Ovary (tissue), 9 donors: ENCODE data around the gene TMEM272. TPM values are rescaled to one million over a fixed set of nuclear protein-coding genes. Genes with fewer than 3 reads are reported as not detected.

ENCODE experiments used
- DNase-seq, 5 donors: peaks; one replicate each; pipeline ENCODE4 v3.0.0-alpha.2; 2019 to 2020
- H3K27ac ChIP-seq, 2 donors: fragments of 200-600 bp; one replicate each; pipeline versions ENCODE4 v1.5.1 to v1.8.0; 2019 to 2022
- H3K27me3 ChIP-seq: fragments of 200-600 bp; one replicate; pipeline ENCODE4 v1.8.0; 2022
- H3K36me3 ChIP-seq: fragments of 200-600 bp; sonication (generic); one replicate; pipeline ENCODE4 v1.5.1; 2019
- H3K4me1 ChIP-seq: one replicate; pipeline ENCODE4 v1.8.1; 2013; ENCODE audit warnings: mild to moderate bottlenecking, moderate library complexity; ENCODE audit not compliant: insufficient read depth
- H3K4me3 ChIP-seq: fragments of 200-600 bp; sonication (generic); one replicate; pipeline ENCODE4 v1.5.1; 2017
- H3K9me3 ChIP-seq, 2 donors: fragments of 200-600 bp in 1 of 2; sonication (generic) in 1 of 2; one replicate each; pipeline versions ENCODE4 v1.5.1 to v1.8.1; 2013 to 2019; ENCODE audit warnings: mild to moderate bottlenecking in 1 of 2, moderate library complexity in 1 of 2
- CTCF ChIP-seq, 3 donors: fragments of 450-650 bp in 2 of 3; fragments of 200-600 bp in 1 of 3; IDR thresholded peaks; one replicate each; pipeline versions ENCODE4 v1.5.1 to v1.8.0; 2016 to 2022; ENCODE audit warnings: antibody characterized with exemption in 3 of 3, mild to moderate bottlenecking in 1 of 3
- EP300 ChIP-seq: sonication (generic); formaldehyde crosslinking; IDR thresholded peaks from one replicate; pipeline ENCODE4 v1.6.1; 2017; ENCODE audit warnings: antibody characterized with exemption
- POLR2A ChIP-seq: fragments of 450-650 bp; IDR thresholded peaks from one replicate; pipeline ENCODE4 v1.6.1; 2017; ENCODE audit warnings: antibody characterized with exemption, mild to moderate bottlenecking, moderate library complexity
- WGBS, 3 donors: extraction: QIAGEN DNeasy Blood & Tissue Kit in 1 of 3; methylation state at CpG; one replicate each; pipeline versions ENCODE4 v1.1.5 to v1.1.7; 2013 to 2017; 5-methylcytosine and 5-hydroxymethylcytosine counted together
- intact Hi-C, 4 donors: fragments of 100-400 bp; cut with DNase I; formaldehyde crosslinking; loops; one replicate each; pipeline versions ENCODE4 v1.11.0 to v1.15.1; 2022 to 2023
- polyA plus RNA-seq, 2 donors: library from polyadenylated mRNA; stranded (reverse); fragments of 200-250 nt in 1 of 2; fragments of 350-450 nt in 1 of 2; fragmentation: Illumina TruSeq in 1 of 2; extraction: RNeasy Lipid Tissue Mini Kit (QIAGEN cat#74804) in 1 of 2; gene quantifications; one replicate each; pipeline ENCODE4 v1.2.3, GENCODE V29; 2013 to 2014
- total RNA-seq, 7 donors: library from RNA; depleted of rRNA in 2 of 7; stranded (reverse); fragments of >200 nt in 2 of 7; fragmentation: NEBNext Ultra II Directional in 3 of 7; extraction: Animal tissue kit (Norgen Biotek cat#: 25700) in 3 of 7; gene quantifications; one replicate each; pipeline versions ENCODE4 v1.1.0 to v1.2.4, GENCODE V29; 2016 to 2023
- donor health status: DM: no; HTN: no; CAD: no; lungs with moderate emphysema.
- donor health status: DM: no; HTN: no; CAD: no.
- donor health status: Bipolar disorder and iron deficiency.
- donor health status: DM: yes; HTN: yes; CAD: no.
- donor health status: DM: no; HTN: no; CAD: no.
- donor health status: DM: yes; HTN: yes; CAD: no.

The TMEM272 gene
- total and polyA plus RNA-seq, 9 donors: 0.05 to 0.28 (median 0.11) TPM; not detected in 2

GRCh38 chr13:51832471-51833152 lies 12.4 kb downstream of the TMEM272 start:
- Histone ChIP-seq H3K36me3 (no peaks in the 10 kb centered on the region), H3K27me3 (no peaks in the 10 kb centered on the region), H3K4me3 (no peak overlapping the region), H3K4me1 (no peaks in the 10 kb centered on the region), H3K27ac (no peak overlapping the region), H3K9me3 (no peaks in the 10 kb centered on the region)
- intact Hi-C loops: loop anchor here in 2 of 4 donors (10.0 kb wide), 1 partner anchor 398 kb away; no protein-coding TSS in a partner anchor
- TF ChIP-seq CTCF (IDR thresholded peaks at IDR 0.05): peak in 2 of 3 donors; percentile 9 to 12
- no peak for TF ChIP-seq POLR2A
- no peak for DNase-seq
- WGBS, 3 donors: 70 to 76% (median 74%) methylated on average over 6 of the region's 6 CpGs

- H3K36me3 ChIP-seq: no peaks in the 10 kb centered on the region
- 89 to 94% (median 92%) methylated on average over 5 of the region's 5 CpGs for WGBS, 3 donors
- intact Hi-C loops: loop anchor here in 2 of 4 donors (10.0 kb wide), 1 partner anchor 397 kb away; no protein-coding TSS in a partner anchor
Measured at GRCh38 chr13:51831519-51831918, 13.5 kb downstream of the TMEM272 start.

GRCh38 chr13:51829568-51829899 lies 15.4 kb downstream of the TMEM272 start:
- intact Hi-C loops: no loop called here
- Histone ChIP-seq H3K4me1 (peaks cover 5% of the 10 kb centered on the region), H3K36me3 (no peaks in the 10 kb centered on the region), H3K27me3 (no peaks in the 10 kb centered on the region), H3K27ac (no peak overlapping the region), H3K4me3 (no peak overlapping the region), H3K9me3 (no peaks in the 10 kb centered on the region)
- TF ChIP-seq CTCF (IDR thresholded peaks at IDR 0.05) (no peak), EP300 (no peak), POLR2A (no peak)
- WGBS, 3 donors: 42 to 72% (median 44%) methylated on average over 2 of the region's 2 CpGs
- DNase-seq: no peak

More at GRCh38 chr13:51831519-51831918, 13.5 kb downstream of the TMEM272 start:
- no peak for DNase-seq
- Histone ChIP-seq H3K27ac (no peak overlapping the region), H3K9me3 (no peaks in the 10 kb centered on the region), H3K4me1 (peaks cover 3% of the 10 kb centered on the region), H3K4me3 (no peak overlapping the region), H3K27me3 (no peaks in the 10 kb centered on the region)
- TF ChIP-seq POLR2A: no peak

GRCh38 chr13:51828730-51829567 lies 16.0 kb downstream of the TMEM272 start:
- no peak overlapping the region for H3K4me3 ChIP-seq
- H3K36me3 ChIP-seq: no peaks in the 10 kb centered on the region
- peaks cover 5% of the 10 kb centered on the region for H3K4me1 ChIP-seq
- no peak for DNase-seq
- H3K27me3 ChIP-seq: no peaks in the 10 kb centered on the region
- no peaks in the 10 kb centered on the region for H3K9me3 ChIP-seq
- H3K27ac ChIP-seq: no peak overlapping the region
- WGBS, 3 donors: 83 to 89% (median 87%) methylated on average over 8 of the region's 8 CpGs
- intact Hi-C loops: no loop called here
- TF ChIP-seq CTCF (IDR thresholded peaks at IDR 0.05) (no peak), POLR2A (no peak), EP300 (no peak)

- intact Hi-C loops: no loop called here
- Histone ChIP-seq H3K27ac (no peak overlapping the region), H3K36me3 (no peaks in the 10 kb centered on the region), H3K4me1 (peaks cover 5% of the 10 kb centered on the region), H3K27me3 (no peaks in the 10 kb centered on the region), H3K4me3 (no peak overlapping the region), H3K9me3 (no peaks in the 10 kb centered on the region)
- no peak for DNase-seq
- 86 to 90% (median 89%) methylated on average over 4 of the region's 4 CpGs for WGBS, 3 donors
- no peak for TF ChIP-seq POLR2A
- no peak for TF ChIP-seq EP300
- TF ChIP-seq CTCF (IDR thresholded peaks at IDR 0.05): no peak
Measured at GRCh38 chr13:51827254-51827653, 17.7 kb downstream of the TMEM272 start.
